HUES48 (cell line): ENCODE measurements around the gene AKR1B1.

Source experiments
- H3K27ac ChIP-seq: one replicate; pipeline ENCODE4 v1.7.0; 2013; ENCODE audit warnings: low read depth, low read length, inconsistent platforms
- H3K27me3 ChIP-seq: 2 replicates; pipeline ENCODE4 v1.6.1; 2013; ENCODE audit warnings: mild to moderate bottlenecking, low read length; ENCODE audit not compliant: control insufficient read depth, insufficient read depth
- H3K36me3 ChIP-seq: 2 replicates; pipeline ENCODE4 v1.6.1; 2013; ENCODE audit warnings: low read length; ENCODE audit not compliant: control insufficient read depth, insufficient read depth
- H3K4me1 ChIP-seq: 2 replicates; pipeline ENCODE4 v1.6.1; 2013; ENCODE audit warnings: mild to moderate bottlenecking, low read length; ENCODE audit not compliant: control insufficient read depth, insufficient read depth
- H3K4me3 ChIP-seq: 2 replicates; pipeline ENCODE4 v1.5.1; 2013; ENCODE audit warnings: mild to moderate bottlenecking, low read depth, low read length
- H3K9ac ChIP-seq: 2 replicates; pipeline ENCODE4 v1.6.1; 2013; ENCODE audit warnings: mild to moderate bottlenecking, low read depth, low read length, moderate library complexity
- H3K9me3 ChIP-seq: 2 replicates; pipeline ENCODE4 v1.6.1; 2013; ENCODE audit warnings: low read length; ENCODE audit not compliant: control insufficient read depth, insufficient read depth

AKR1B1 gene

GRCh38 chr7:134419875-134420274 is 39.0 kb downstream of the AKR1B1 start:
- Histone ChIP-seq H3K4me1 (no peaks in the 10 kb centered on the region), H3K27ac (no peak overlapping the region), H3K9ac (no peak overlapping the region), H3K4me3 (no peak overlapping the region), H3K9me3 (no peaks in the 10 kb centered on the region), H3K36me3 (no peaks in the 10 kb centered on the region), H3K27me3 (no peaks in the 10 kb centered on the region)

- Histone ChIP-seq H3K27me3 (no peaks in the 10 kb centered on the region), H3K9ac (no peak overlapping the region), H3K4me1 (no peaks in the 10 kb centered on the region), H3K9me3 (no peaks in the 10 kb centered on the region), H3K36me3 (no peaks in the 10 kb centered on the region), H3K27ac (no peak overlapping the region), H3K4me3 (no peak overlapping the region)
Measured at GRCh38 chr7:134419085-134419484, 39.8 kb downstream of the AKR1B1 start.

GRCh38 chr7:134415700-134416099 is 43.2 kb downstream of the AKR1B1 start:
- H3K4me3 ChIP-seq = no peak overlapping the region
- no peak overlapping the region for H3K27ac ChIP-seq
- no peaks in the 10 kb centered on the region for H3K27me3 ChIP-seq
- H3K36me3 ChIP-seq = no peaks in the 10 kb centered on the region
- H3K9ac ChIP-seq = no peak overlapping the region
- no peaks in the 10 kb centered on the region for H3K4me1 ChIP-seq
- no peaks in the 10 kb centered on the region for H3K9me3 ChIP-seq

GRCh38 chr7:134414109-134414508 is 44.8 kb downstream of the AKR1B1 start:
- no peaks in the 10 kb centered on the region for H3K27me3 ChIP-seq
- H3K27ac ChIP-seq = no peak overlapping the region
- no peaks in the 10 kb centered on the region for H3K9me3 ChIP-seq
- H3K9ac ChIP-seq = no peak overlapping the region
- H3K36me3 ChIP-seq = no peaks in the 10 kb centered on the region
- H3K4me3 ChIP-seq = no peak overlapping the region
- H3K4me1 ChIP-seq = no peaks in the 10 kb centered on the region

- H3K27me3 ChIP-seq = no peaks in the 10 kb centered on the region
- no peaks in the 10 kb centered on the region for H3K4me1 ChIP-seq
- no peak overlapping the region for H3K4me3 ChIP-seq
- H3K9me3 ChIP-seq = no peaks in the 10 kb centered on the region
- H3K36me3 ChIP-seq = no peaks in the 10 kb centered on the region
- H3K27ac ChIP-seq = no peak overlapping the region
- H3K9ac ChIP-seq = no peak overlapping the region
Measured at GRCh38 chr7:134407311-134407710, 51.6 kb downstream of the AKR1B1 start.

GRCh38 chr7:134406431-134406830 is 52.5 kb downstream of the AKR1B1 start:
- H3K4me1 ChIP-seq = no peaks in the 10 kb centered on the region
- no peak overlapping the region for H3K9ac ChIP-seq
- no peak overlapping the region for H3K4me3 ChIP-seq
- no peaks in the 10 kb centered on the region for H3K27me3 ChIP-seq
- no peaks in the 10 kb centered on the region for H3K36me3 ChIP-seq
- no peak overlapping the region for H3K27ac ChIP-seq
- H3K9me3 ChIP-seq = no peaks in the 10 kb centered on the region

GRCh38 chr7:134405299-134405698 is 53.6 kb downstream of the AKR1B1 start:
- Histone ChIP-seq H3K4me1 (no peaks in the 10 kb centered on the region), H3K9ac (no peak overlapping the region), H3K9me3 (no peaks in the 10 kb centered on the region), H3K27ac (no peak overlapping the region), H3K36me3 (no peaks in the 10 kb centered on the region), H3K27me3 (no peaks in the 10 kb centered on the region), H3K4me3 (no peak overlapping the region)

GRCh38 chr7:134403062-134403461 is 55.8 kb downstream of the AKR1B1 start:
- Histone ChIP-seq H3K9me3 (no peaks in the 10 kb centered on the region), H3K27ac (no peak overlapping the region), H3K36me3 (no peaks in the 10 kb centered on the region), H3K9ac (no peak overlapping the region), H3K4me1 (no peaks in the 10 kb centered on the region), H3K27me3 (no peaks in the 10 kb centered on the region), H3K4me3 (no peak overlapping the region)

- H3K27ac ChIP-seq = no peak overlapping the region
- H3K9ac ChIP-seq = no peak overlapping the region
Measured at GRCh38 chr7:134400859-134401258, 58.0 kb downstream of the AKR1B1 start.

GRCh38 chr7:134396031-134396430 is 62.9 kb downstream of the AKR1B1 start:
- no peak overlapping the region for H3K9ac ChIP-seq
- no peaks in the 10 kb centered on the region for H3K36me3 ChIP-seq
- H3K27me3 ChIP-seq = no peaks in the 10 kb centered on the region
- no peaks in the 10 kb centered on the region for H3K4me1 ChIP-seq
- H3K9me3 ChIP-seq = no peaks in the 10 kb centered on the region
- H3K27ac ChIP-seq = no peak overlapping the region
- H3K4me3 ChIP-seq = no peak overlapping the region

More at GRCh38 chr7:134400859-134401258, 58.0 kb downstream of the AKR1B1 start:
- Histone ChIP-seq H3K36me3 (no peaks in the 10 kb centered on the region), H3K4me1 (no peaks in the 10 kb centered on the region), H3K9me3 (no peaks in the 10 kb centered on the region), H3K4me3 (no peak overlapping the region), H3K27me3 (no peaks in the 10 kb centered on the region)

GRCh38 chr7:134395604-134396003 is 63.3 kb downstream of the AKR1B1 start:
- H3K27ac ChIP-seq = no peak overlapping the region
- no peak overlapping the region for H3K4me3 ChIP-seq
- no peaks in the 10 kb centered on the region for H3K36me3 ChIP-seq
- H3K9ac ChIP-seq = no peak overlapping the region
- no peaks in the 10 kb centered on the region for H3K4me1 ChIP-seq
- no peaks in the 10 kb centered on the region for H3K9me3 ChIP-seq
- no peaks in the 10 kb centered on the region for H3K27me3 ChIP-seq

GRCh38 chr7:134394056-134394455 is 64.8 kb downstream of the AKR1B1 start:
- Histone ChIP-seq H3K9me3 (no peaks in the 10 kb centered on the region), H3K27me3 (no peaks in the 10 kb centered on the region), H3K27ac (no peak overlapping the region), H3K36me3 (no peaks in the 10 kb centered on the region), H3K4me1 (no peaks in the 10 kb centered on the region), H3K9ac (no peak overlapping the region), H3K4me3 (no peak overlapping the region)
